KMS-11 (cell line): ENCODE results near the gene SCART1.
"Not testable (repeated sequence)": the region's sequence is repeated elsewhere in the genome, so short reads cannot be mapped to it uniquely, and the experiment has no call there.

Source experiments
- H2AFZ ChIP-seq: fragments of 200-600 bp; sonication (generic); 2 replicates; pipeline ENCODE4 v1.6.1; 2016; ENCODE audit warnings: antibody characterized with exemption, mixed run types, low read depth
- H3K27ac ChIP-seq: fragments of 200-600 bp; sonication (generic); 2 replicates; pipeline ENCODE4 v1.6.1; 2016; ENCODE audit warnings: mild to moderate bottlenecking, mixed run types
- H3K27me3 ChIP-seq: fragments of 200-600 bp; sonication (generic); 2 replicates; pipeline ENCODE4 v1.6.1; 2017; ENCODE audit warnings: mild to moderate bottlenecking, low read depth, mixed run types, moderate library complexity; ENCODE audit not compliant: insufficient read depth
- H3K36me3 ChIP-seq: fragments of 200-600 bp; sonication (generic); 2 replicates; pipeline ENCODE4 v1.6.1; 2017; ENCODE audit warnings: mild to moderate bottlenecking, mixed run types; ENCODE audit not compliant: insufficient read depth
- H3K4me1 ChIP-seq: fragments of 200-600 bp; sonication (generic); 2 replicates; pipeline ENCODE4 v1.6.1; 2016; ENCODE audit warnings: mild to moderate bottlenecking, low read depth, mixed run types; ENCODE audit not compliant: poor library complexity, severe bottlenecking
- H3K4me2 ChIP-seq: fragments of 200-600 bp; sonication (generic); 2 replicates; pipeline ENCODE4 v1.7.0; 2016; ENCODE audit warnings: mild to moderate bottlenecking, mixed run types
- H3K4me3 ChIP-seq: fragments of 200-600 bp; sonication (generic); IDR thresholded peaks from 2 replicates; pipeline ENCODE4 v1.6.1; 2017; ENCODE audit warnings: low read depth, low read length, mixed read lengths; ENCODE audit not compliant: insufficient read depth
- H3K79me2 ChIP-seq: fragments of 200-600 bp; sonication (generic); 2 replicates; pipeline ENCODE4 v1.6.1; 2016; ENCODE audit warnings: low read depth, mixed run types; ENCODE audit not compliant: insufficient read depth
- H3K9ac ChIP-seq: fragments of 200-600 bp; sonication (generic); 2 replicates; pipeline ENCODE4 v1.6.1; 2016; ENCODE audit warnings: mild to moderate bottlenecking, mixed run types
- H4K20me1 ChIP-seq: fragments of 200-600 bp; sonication (generic); 2 replicates; pipeline ENCODE4 v1.6.1; 2016; ENCODE audit warnings: mild to moderate bottlenecking, mixed run types; ENCODE audit not compliant: insufficient read depth
- CTCF ChIP-seq: fragments of 200-600 bp; sonication (generic); conservative IDR thresholded peaks from 2 replicates; pipeline ENCODE4 v1.6.1; 2017; ENCODE audit warnings: low read depth, mild to moderate bottlenecking, antibody characterized with exemption, low read length, moderate library complexity, mixed read lengths

Gene SCART1

GRCh38 chr10:133465950-133466474 lies 12.3 kb downstream of the SCART1 start:
- no peak overlapping the region for H2AFZ ChIP-seq
- no peak overlapping the region for H3K4me3 ChIP-seq
- H3K27ac ChIP-seq: no peak overlapping the region
- H3K4me1 ChIP-seq: no peaks in the 10 kb centered on the region
- no peak overlapping the region for H3K9ac ChIP-seq
- TF ChIP-seq CTCF: no peak
- H3K36me3 ChIP-seq: no peaks in the 10 kb centered on the region
- no peaks in the 10 kb centered on the region for H3K27me3 ChIP-seq
- H3K4me2 ChIP-seq: no peak overlapping the region
- no peaks in the 10 kb centered on the region for H3K79me2 ChIP-seq
- H4K20me1 ChIP-seq: no peaks in the 10 kb centered on the region

- Histone ChIP-seq H2AFZ (no peak overlapping the region), H3K79me2 (no peaks in the 10 kb centered on the region)
Observed at GRCh38 chr10:133466683-133467275, 13.0 kb downstream of the SCART1 start.

GRCh38 chr10:133467286-133467911 lies 13.7 kb downstream of the SCART1 start:
- Histone ChIP-seq H2AFZ (no peak overlapping the region), H3K27me3 (no peaks in the 10 kb centered on the region), H3K4me2 (no peak overlapping the region), H3K4me3 (no peak overlapping the region), H3K4me1 (no peaks in the 10 kb centered on the region), H3K27ac (no peak overlapping the region), H4K20me1 (no peaks in the 10 kb centered on the region), H3K9ac (no peak overlapping the region), H3K36me3 (no peaks in the 10 kb centered on the region), H3K79me2 (no peaks in the 10 kb centered on the region)
- no peak for TF ChIP-seq CTCF

More at GRCh38 chr10:133466683-133467275, 13.0 kb downstream of the SCART1 start:
- Histone ChIP-seq H3K9ac (no peak overlapping the region), H3K4me2 (no peak overlapping the region), H4K20me1 (no peaks in the 10 kb centered on the region), H3K27ac (no peak overlapping the region), H3K36me3 (no peaks in the 10 kb centered on the region), H3K4me1 (no peaks in the 10 kb centered on the region), H3K27me3 (no peaks in the 10 kb centered on the region), H3K4me3 (no peak overlapping the region)
- no peak for TF ChIP-seq CTCF

- H3K4me2 ChIP-seq, H3K9ac ChIP-seq, H3K79me2 ChIP-seq, H3K27me3 ChIP-seq, H3K4me3 ChIP-seq, H3K27ac ChIP-seq, H3K36me3 ChIP-seq, H3K4me1 ChIP-seq, H4K20me1 ChIP-seq, H2AFZ ChIP-seq: not testable (repeated sequence)
Observed at GRCh38 chr10:133469205-133469604, 15.5 kb downstream of the SCART1 start.
